A204.1 (cell line): Measurements from ENCODE around the gene ARHGAP22.
"Not testable (repeated sequence)": the region's sequence is repeated elsewhere in the genome, so short reads cannot be mapped to it uniquely, and the experiment has no call there.

ENCODE experiments used
- FAIRE-seq: peaks from 2 replicates; lab custom pipeline; 2012; peaks lifted over from hg19 to GRCh38; lab: Jason Lieb, UNC

ARHGAP22 gene

GRCh38 chr10:48449501-48450232 is 155.2 kb downstream of the ARHGAP22 start:
- FAIRE-seq, result no peak

- FAIRE-seq, result no peak
Measured at GRCh38 chr10:48448796-48449195, 156.1 kb downstream of the ARHGAP22 start.

- no peak for FAIRE-seq
Measured at GRCh38 chr10:48447356-48448215, 157.3 kb downstream of the ARHGAP22 start.

GRCh38 chr10:48446785-48447184 is 158.1 kb downstream of the ARHGAP22 start:
- no peak for FAIRE-seq

- FAIRE-seq, result no peak
Measured at GRCh38 chr10:48445932-48446331, 158.9 kb downstream of the ARHGAP22 start.

GRCh38 chr10:48444861-48445841 is 159.7 kb downstream of the ARHGAP22 start:
- FAIRE-seq, result no peak

GRCh38 chr10:48444266-48444665 is 160.6 kb downstream of the ARHGAP22 start:
- FAIRE-seq, result no peak

GRCh38 chr10:48442809-48443177 is 162.1 kb downstream of the ARHGAP22 start:
- no peak for FAIRE-seq

GRCh38 chr10:48442090-48442808 is 162.6 kb downstream of the ARHGAP22 start:
- no peak for FAIRE-seq

GRCh38 chr10:48440771-48441170 is 164.1 kb downstream of the ARHGAP22 start:
- FAIRE-seq, result no peak

GRCh38 chr10:48439581-48440041 is 165.3 kb downstream of the ARHGAP22 start:
- no peak for FAIRE-seq

- FAIRE-seq, result no peak
Measured at GRCh38 chr10:48439031-48439430, 165.8 kb downstream of the ARHGAP22 start.

- FAIRE-seq, result no peak
Measured at GRCh38 chr10:48437546-48437945, 167.3 kb downstream of the ARHGAP22 start.

GRCh38 chr10:48431871-48432270 is 173.0 kb downstream of the ARHGAP22 start:
- no peak for FAIRE-seq

- FAIRE-seq, result no peak
Measured at GRCh38 chr10:48430402-48430993, 174.4 kb downstream of the ARHGAP22 start.

- FAIRE-seq, result no peak
Measured at GRCh38 chr10:48429309-48429708, 175.6 kb downstream of the ARHGAP22 start.

- FAIRE-seq, result no peak
Measured at GRCh38 chr10:48428896-48429295, 176.0 kb downstream of the ARHGAP22 start.

- FAIRE-seq, result no peak
Measured at GRCh38 chr10:48423884-48424283, 181.0 kb downstream of the ARHGAP22 start.

- FAIRE-seq, result not testable (repeated sequence)
Measured at GRCh38 chr10:48421862-48422261, 183.0 kb downstream of the ARHGAP22 start.

GRCh38 chr10:48419714-48420113 is 185.2 kb downstream of the ARHGAP22 start:
- no peak for FAIRE-seq

- FAIRE-seq, result no peak
Measured at GRCh38 chr10:48418189-48418788, 186.6 kb downstream of the ARHGAP22 start.
